HG02623 (cell line): ENCODE measurements around the gene OLR1.
"Not testable (repeated sequence)": the region's sequence is repeated elsewhere in the genome, so short reads cannot be mapped to it uniquely, and the experiment has no call there.

Experiments used
- ATAC-seq: cut with Tn5 transposase; IDR thresholded peaks from one replicate; pipeline ENCODE4 v1.9.1; 2021; ENCODE audit warnings: moderate library complexity; ENCODE audit not compliant: unreplicated experiment

OLR1 gene

DNA sequence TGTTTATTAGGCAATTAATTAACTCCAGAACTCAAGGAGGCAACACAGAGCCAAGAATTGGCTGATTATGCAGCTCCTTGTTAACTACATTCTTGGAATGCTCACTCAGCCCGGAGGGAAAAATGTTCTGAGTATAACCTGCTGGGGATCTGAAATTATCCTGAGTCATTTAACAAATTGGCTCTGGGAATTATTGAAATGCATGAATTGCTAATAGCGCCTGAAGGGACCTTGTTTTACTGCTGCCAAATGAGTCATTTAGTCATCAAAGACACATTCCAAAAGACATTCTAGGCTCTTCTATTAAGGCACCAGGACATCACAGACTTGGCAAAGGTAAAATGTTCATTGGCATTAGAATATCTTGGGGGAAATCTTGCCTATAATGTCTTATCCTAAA, 19.9 kb upstream of the OLR1 start:
- ATAC-seq, result no peak

GRCh38 chr12:10190558-10191388, 18.8 kb upstream of the OLR1 start:
- ATAC-seq, result peak; percentile 91

GRCh38 chr12:10189653-10190052, 17.7 kb upstream of the OLR1 start:
- ATAC-seq, result no peak

- ATAC-seq, result not testable (repeated sequence)
These were observed 15.0 kb upstream of the OLR1 start for GRCh38 chr12:10186958-10187357.

GRCh38 chr12:10186299-10186698, 14.4 kb upstream of the OLR1 start:
- no peak for ATAC-seq

- no peak for ATAC-seq
These were observed 12.4 kb upstream of the OLR1 start for GRCh38 chr12:10184261-10184843.

DNA sequence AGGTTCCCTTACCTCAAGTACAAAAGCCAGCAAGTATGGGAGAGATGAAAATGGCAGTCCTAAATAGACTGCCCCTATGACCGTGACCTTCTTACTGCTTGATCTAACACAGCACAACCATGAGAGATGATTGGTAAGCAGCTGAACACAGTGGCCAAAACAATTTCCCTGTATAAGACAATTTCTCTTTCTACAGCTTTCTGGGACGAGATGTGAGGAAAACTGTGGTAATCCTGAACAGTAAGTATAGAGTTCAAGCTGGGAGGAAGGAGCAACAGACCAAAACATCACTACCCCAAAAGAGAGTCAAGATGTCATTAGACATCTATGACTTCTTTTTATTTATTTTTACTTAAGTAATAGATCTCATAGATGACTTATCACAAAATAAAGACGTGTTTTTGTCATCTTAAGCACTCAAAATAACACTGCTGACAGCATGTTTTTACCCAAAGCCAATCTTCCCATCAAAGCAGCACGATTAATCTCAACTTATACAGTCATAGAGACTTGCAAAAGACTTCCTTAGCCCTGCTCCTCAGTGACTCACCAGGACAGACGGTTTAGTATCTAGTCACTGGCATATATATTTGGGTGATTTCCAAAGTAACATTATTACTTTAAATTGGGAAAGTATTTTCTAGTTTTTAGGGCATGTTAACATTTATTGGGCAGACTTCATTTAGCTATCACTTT, 10.6 kb upstream of the OLR1 start:
- no peak for ATAC-seq

GRCh38 chr12:10179776-10180181, 7.8 kb upstream of the OLR1 start:
- ATAC-seq, result no peak

GRCh38 chr12:10178821-10179220, 6.9 kb upstream of the OLR1 start, which contains the start of gene TMEM52B:
TSS of gene TMEM52B (plus strand) at chr12:10179032. CDS start at chr12:10179575, 543 bp downstream.
- ATAC-seq, result no peak

GRCh38 chr12:10175846-10176636, 4.1 kb upstream of the OLR1 start:
- ATAC-seq, result no peak

DNA sequence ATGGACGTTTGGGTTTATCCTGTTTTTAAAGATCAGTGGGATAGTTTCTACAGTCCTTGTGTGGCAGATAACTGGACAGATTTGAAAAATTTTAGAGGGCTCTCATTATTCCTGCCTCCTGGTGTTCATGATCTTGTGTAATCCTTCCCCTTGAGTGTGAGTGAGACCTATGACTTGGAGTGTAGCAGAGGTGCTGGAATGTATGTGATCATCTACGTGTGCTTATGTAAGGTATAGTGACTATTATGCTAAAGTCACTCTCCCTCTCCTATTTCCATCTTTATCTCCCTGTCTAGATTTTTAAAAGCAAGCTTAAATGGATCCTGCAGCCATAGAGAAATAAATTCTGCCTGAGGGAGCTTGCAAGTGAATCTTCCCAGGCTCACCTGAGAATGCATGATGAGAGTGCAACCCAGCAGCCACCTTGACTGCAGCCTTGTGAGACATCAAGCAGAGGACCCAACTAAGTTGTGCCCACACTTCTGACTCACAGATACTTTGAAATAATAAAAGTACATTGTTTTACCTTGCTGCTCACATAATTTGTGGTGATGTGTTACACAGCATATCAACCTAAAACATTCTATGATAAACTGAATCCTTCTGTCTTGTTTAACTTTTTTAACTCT, 3.2 kb upstream of the OLR1 start:
- no peak for ATAC-seq

GRCh38 chr12:10170216-10170615, 1.7 kb downstream of the OLR1 start:
- ATAC-seq, result no peak

DNA sequence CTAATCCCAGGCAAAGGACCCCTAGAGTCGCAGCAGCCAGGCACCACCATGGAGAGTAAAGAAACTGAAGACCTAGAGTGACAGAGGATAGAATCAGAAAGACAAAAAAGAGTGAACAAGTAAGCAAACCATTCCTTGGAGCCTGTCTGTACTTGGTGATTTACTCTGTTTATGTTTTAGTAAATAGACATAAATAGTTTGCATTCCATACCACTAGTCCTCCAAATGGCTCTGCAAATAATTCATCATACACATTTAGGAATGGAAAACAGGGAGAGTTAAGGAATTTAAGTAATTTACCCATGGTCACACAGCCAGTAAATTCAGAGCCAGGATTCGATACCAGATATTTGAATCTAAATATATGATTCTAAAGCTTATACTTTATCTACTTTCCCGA, 2.8 kb downstream of the OLR1 start:
- ATAC-seq, result no peak

DNA sequence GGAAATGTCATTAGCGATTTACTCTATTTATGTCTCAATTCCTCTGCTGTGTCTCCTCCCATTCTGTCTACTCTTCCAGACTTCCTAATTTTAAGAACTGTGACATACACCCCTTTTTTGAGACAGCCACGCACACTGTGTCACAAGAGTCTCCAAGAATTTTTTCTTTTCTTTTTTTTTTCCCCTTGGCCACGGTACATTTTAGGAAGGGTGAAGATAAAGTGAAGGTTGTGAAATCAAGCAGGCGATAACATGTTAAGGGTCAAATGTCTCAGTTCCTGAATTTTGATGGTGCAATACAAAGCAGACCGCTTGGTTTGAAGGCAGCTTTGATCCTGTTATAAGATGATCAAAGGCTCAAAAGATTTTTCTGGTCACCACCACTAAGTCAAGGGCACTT, 4.3 kb downstream of the OLR1 start:
- no peak for ATAC-seq

DNA sequence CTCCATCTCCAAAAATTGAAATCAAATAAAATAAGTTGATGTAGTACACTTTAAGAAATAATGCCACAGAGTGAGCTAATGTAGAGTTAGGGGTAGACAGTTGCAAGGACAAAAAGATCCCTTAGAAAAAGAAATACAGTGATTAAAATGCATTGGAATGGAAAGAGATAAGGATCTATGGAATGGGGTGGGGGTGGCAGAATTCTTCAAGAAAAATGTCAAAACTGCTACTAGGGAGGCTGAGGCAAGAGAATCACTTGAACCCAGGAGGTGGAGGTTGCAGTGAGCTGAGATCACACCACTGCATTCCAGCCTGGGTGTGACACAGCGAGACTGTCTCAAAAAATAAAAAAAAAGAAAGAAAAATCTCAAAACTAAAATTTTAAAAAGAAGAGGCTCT, 6.5 kb downstream of the OLR1 start:
- no peak for ATAC-seq

DNA sequence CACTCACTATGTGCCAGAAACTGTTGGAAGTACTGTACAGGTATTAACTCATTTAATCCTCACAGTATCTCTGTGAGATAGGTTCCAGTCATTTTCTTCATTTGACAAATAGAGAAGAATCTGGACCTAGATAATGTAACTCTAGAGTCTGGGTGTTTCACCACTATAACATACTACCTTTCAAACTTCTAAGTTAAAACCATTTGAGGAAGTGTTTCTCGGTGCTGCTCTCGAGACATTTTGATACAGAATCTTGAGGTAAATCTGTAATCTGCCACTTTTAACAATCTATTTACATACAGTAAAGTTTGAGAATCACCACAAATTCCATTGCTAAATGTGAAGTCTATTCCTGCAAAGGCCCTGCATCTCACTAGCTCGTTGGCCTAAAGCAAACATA, 8.8 kb downstream of the OLR1 start:
- no peak for ATAC-seq

DNA sequence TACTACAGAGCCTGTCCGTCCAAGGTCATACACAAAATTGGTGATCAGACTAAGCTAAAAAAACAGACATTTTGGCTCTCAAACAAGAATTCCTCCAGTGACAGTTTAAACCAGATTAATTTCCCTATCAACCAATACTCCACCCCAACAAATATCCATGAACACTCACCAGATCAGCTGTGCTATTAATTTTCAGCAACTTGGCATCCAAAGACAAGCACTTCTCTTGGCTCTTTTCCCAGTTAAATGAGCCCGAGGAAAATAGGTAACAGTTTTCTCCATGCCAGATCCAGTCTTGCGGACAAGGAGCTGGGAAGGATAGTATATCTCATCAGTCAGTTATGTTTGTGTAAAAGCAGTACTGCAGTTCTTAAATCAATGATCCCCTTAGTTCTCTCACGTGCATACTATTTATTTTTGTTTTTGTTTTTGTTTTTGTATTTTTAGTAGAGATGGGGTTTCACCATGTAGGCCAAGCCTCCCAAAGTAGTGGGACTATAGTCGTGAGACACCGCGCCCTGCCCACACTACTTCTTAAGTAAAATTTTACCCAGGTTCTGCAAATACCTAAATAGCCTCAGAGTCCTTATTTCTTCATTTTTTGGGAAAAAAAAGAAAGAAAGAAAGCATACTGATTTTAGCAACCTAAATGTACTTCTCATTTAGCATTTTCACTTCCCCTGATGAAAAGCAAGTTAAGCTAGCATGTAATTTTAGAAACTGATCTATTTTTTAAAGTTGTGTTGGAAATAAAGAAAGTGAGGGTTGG, 11.1 kb downstream of the OLR1 start:
- no peak for ATAC-seq

- no peak for ATAC-seq
These were observed 12.7 kb downstream of the OLR1 start for GRCh38 chr12:10159280-10159679.

- ATAC-seq, result no peak
These were observed 13.5 kb downstream of the OLR1 start for GRCh38 chr12:10158406-10158805.

GRCh38 chr12:10155966-10156365, 16.0 kb downstream of the OLR1 start:
- ATAC-seq, result no peak
